WERI-Rb-1 (cell line): ENCODE measurements around the gene PDE3A.

ENCODE experiments used
- DNase-seq: peaks from one replicate; pipeline ENCODE4 v3.0.0-alpha.2; 2020
- H3K27ac ChIP-seq: fragments of 250-450 bp; sonication (Bioruptor Pico); 2 replicates; pipeline ENCODE4 v1.5.1; 2020; ENCODE audit warnings: mild to moderate bottlenecking, moderate library complexity
- H3K27me3 ChIP-seq: fragments of 250-450 bp; sonication (Bioruptor Pico); 2 replicates; pipeline ENCODE4 v1.5.1; 2021; ENCODE audit warnings: mild to moderate bottlenecking, low read depth, moderate library complexity; ENCODE audit not compliant: insufficient read depth, severe bottlenecking
- H3K36me3 ChIP-seq: fragments of 250-450 bp; sonication (Bioruptor Pico); 2 replicates; pipeline ENCODE4 v1.5.1; 2020; ENCODE audit warnings: mild to moderate bottlenecking, moderate library complexity
- H3K4me3 ChIP-seq: 2 replicates; pipeline ENCODE4 v1.5.1; 2011; ENCODE audit warnings: low read depth, mild to moderate bottlenecking, control low read depth, low read length
- H3K9me3 ChIP-seq: fragments of 250-450 bp; sonication (Bioruptor Pico); 2 replicates; pipeline ENCODE4 v1.5.1; 2021; ENCODE audit warnings: mild to moderate bottlenecking, moderate library complexity; ENCODE audit not compliant: severe bottlenecking
- CTCF ChIP-seq: IDR thresholded peaks from 2 replicates; pipeline ENCODE4 v1.5.1; 2011; ENCODE audit warnings: low read depth, mild to moderate bottlenecking, control low read depth, inconsistent platforms, low read length

PDE3A gene

GRCh38 chr12:20474016-20474415 lies 105.7 kb downstream of the PDE3A start:
- Histone ChIP-seq H3K4me3 (no peak overlapping the region), H3K27me3 (no peaks in the 10 kb centered on the region), H3K27ac (no peak overlapping the region), H3K36me3 (no peaks in the 10 kb centered on the region), H3K9me3 (no peaks in the 10 kb centered on the region)
- TF ChIP-seq CTCF = no peak
- no peak for DNase-seq

- TF ChIP-seq CTCF = no peak
- Histone ChIP-seq H3K4me3 (no peak overlapping the region), H3K27me3 (no peaks in the 10 kb centered on the region), H3K9me3 (no peaks in the 10 kb centered on the region), H3K27ac (no peak overlapping the region), H3K36me3 (no peaks in the 10 kb centered on the region)
- no peak for DNase-seq
Measured at GRCh38 chr12:20474443-20474842, 106.1 kb downstream of the PDE3A start.

GRCh38 chr12:20475542-20475941 lies 107.2 kb downstream of the PDE3A start:
- Histone ChIP-seq H3K27me3 (no peaks in the 10 kb centered on the region), H3K4me3 (no peak overlapping the region), H3K27ac (no peak overlapping the region), H3K36me3 (no peaks in the 10 kb centered on the region), H3K9me3 (no peaks in the 10 kb centered on the region)
- DNase-seq = no peak
- TF ChIP-seq CTCF = no peak

GRCh38 chr12:20476551-20476950 lies 108.2 kb downstream of the PDE3A start:
- no peak for TF ChIP-seq CTCF
- Histone ChIP-seq H3K9me3 (no peaks in the 10 kb centered on the region), H3K27ac (no peak overlapping the region), H3K27me3 (no peaks in the 10 kb centered on the region), H3K36me3 (no peaks in the 10 kb centered on the region), H3K4me3 (no peak overlapping the region)
- no peak for DNase-seq

GRCh38 chr12:20477255-20477654 lies 108.9 kb downstream of the PDE3A start:
- Histone ChIP-seq H3K9me3 (no peaks in the 10 kb centered on the region), H3K27me3 (no peaks in the 10 kb centered on the region), H3K27ac (no peak overlapping the region), H3K36me3 (no peaks in the 10 kb centered on the region), H3K4me3 (no peak overlapping the region)
- no peak for TF ChIP-seq CTCF
- no peak for DNase-seq

GRCh38 chr12:20477672-20478071 lies 109.3 kb downstream of the PDE3A start:
- no peaks in the 10 kb centered on the region for H3K36me3 ChIP-seq
- no peak for DNase-seq
- no peak for TF ChIP-seq CTCF

More at GRCh38 chr12:20477672-20478071, 109.3 kb downstream of the PDE3A start:
- Histone ChIP-seq H3K4me3 (no peak overlapping the region), H3K9me3 (no peaks in the 10 kb centered on the region), H3K27me3 (no peaks in the 10 kb centered on the region), H3K27ac (no peak overlapping the region)
